ENCODE data around the gene ETS1.

The ETS1 gene

DNA sequence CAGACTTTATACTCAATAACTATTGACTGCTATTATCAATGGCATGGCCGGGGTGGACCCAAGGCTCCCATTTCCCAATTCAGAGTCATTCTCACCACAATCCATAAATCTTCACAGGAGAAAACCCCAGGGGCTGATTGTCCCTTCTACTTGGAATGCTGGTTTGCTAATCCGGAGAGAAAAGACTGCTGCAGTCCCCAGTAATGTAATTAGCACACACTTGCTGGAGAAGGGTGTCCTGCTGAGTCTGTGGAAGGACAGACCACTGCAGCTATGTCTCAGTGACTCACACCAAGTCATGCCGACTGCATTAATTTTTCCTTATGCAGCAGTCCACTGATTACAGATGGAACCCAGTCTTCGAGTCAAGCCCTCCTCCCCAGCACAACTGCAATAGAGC is 5.9 kb upstream of the ETS1 start:
- peak; percentile 77 for DNase-seq (ENCODE audit: low read depth)

DNA sequence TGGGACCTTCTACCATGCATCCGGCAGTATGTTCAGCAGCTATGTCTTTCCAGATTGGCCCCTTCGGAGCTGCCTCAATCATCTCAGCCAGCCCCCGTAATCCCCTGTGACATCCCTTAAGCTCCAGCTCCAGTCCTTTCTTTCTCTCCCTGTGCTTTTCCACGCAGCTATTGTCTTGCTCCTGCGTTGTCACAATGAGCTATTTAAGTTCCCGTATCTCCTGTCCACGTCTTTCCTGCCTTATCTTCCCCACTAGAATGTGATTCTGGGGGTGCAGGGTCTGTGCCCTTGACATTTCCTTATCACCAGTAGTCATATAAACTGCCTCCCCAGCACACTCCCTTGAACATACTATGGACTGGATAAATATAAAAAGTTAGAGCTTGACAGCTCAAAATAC is 5.1 kb upstream of the ETS1 start:
- no peak for DNase-seq (ENCODE audit: low read depth)

DNA sequence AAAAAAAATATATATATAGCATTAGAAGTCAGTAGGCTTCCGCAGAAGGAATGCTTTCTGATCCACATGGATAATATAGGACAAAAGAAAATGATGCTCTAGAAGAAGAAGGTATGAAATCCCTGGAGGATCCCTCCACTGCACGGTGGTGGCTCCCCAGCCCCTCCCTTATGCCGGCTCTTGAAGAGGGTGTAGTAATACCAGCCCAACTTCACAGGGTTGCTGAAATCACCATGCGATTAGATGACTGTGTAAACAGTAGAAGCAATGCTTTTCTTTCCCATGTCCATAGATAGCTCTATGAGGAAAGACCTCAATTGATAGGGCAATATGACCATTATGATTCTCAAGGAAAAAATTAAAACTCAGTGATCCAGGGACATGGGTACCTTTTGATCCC is 3.2 kb upstream of the ETS1 start:
- DNase-seq (ENCODE audit: low read depth) = no peak

DNA sequence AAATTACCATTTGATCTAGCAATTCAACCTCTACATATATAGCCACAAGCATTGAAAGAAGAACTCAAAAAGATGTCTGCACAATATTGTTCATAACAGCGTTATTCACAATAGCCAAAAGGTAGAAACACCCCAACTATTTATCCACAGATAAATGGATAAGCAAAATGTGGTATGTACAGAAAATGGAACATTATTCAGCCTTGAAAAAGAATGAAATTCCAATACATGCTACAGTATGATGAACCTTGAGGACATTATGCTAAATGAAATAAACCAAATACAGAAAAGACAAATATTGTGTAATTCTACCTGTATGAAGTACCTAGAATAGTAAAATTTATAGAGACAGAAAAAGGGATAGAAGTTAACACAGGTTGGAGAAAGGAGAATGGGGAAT is 2.6 kb upstream of the ETS1 start:
- no peak for DNase-seq (ENCODE audit: low read depth)

DNA sequence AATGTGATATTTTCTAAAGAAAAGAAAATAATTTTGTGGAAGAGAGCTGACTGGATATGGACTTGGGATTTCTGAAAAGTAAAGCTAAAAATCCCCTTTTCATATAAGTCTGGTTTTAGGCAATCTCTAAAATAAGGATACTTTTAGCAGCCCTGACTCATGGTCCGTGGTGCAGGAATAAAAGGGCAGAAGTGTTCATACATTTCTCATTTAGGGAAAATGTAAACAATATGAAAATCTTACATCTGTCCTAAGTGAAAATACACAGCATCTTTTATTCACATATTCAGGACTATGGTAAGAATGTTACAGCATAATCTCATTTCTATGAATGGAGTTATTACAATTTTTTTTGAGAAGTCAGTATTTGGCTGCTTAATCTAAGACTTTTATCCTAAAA is 735 bp upstream of the ETS1 start:
- DNase-seq (ENCODE audit: low read depth) = no peak

DNA sequence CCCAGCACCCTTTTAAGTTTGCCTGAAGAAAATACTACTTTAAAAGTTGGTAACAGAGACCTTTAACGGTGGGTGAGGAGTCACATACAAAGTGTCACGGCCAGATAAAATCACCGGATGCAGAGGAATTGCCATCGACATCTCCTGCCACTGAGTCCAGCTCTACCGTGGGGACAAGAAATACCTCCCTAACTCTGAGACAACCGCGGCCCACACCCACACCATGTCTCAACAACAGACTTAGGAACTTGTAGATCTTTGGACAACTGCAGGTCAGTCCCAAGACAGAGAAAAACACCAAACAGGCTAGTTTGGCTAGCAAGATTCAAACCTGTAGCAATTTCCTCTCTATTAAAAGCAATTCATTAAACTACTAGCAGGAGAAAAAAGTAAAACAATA is 669 bp downstream of the ETS1 start:
- DNase-seq (ENCODE audit: low read depth) = no peak

DNA sequence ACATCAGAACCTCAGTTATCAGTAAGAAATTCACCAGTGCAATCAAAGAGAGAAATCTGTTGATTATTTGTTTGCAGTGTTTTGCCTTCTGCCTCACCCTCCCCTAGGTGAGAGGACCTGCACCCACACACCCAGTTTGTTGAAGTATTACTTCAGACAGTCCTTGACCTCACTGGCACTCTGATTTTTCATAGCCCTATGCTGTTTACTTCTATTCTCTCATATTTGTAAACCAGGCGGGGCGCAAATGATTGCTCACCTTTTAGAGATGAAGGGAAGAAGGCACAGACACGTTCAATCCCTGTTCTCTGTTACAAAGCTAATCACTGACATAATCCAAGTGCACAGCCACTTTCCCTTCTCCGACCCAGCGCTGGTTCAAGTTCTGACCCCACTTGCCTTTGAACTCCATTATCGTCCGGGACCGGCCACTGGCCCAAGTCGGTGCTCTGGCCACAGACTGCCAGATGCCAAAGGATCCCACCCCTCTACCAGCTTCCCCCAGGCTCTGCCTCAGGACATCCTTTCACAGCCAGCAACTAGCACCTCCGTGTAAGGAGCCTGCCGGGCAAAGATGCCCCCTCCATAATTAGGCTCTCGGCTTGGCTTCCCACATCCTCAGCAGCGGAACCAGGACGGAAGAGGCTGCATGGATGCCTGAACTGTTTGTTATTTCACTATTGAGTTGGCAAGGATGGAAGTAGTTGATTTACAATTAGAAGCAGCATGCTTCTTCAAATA is 1.7 kb downstream of the ETS1 start:
- no peak for DNase-seq (ENCODE audit: low read depth)

DNA sequence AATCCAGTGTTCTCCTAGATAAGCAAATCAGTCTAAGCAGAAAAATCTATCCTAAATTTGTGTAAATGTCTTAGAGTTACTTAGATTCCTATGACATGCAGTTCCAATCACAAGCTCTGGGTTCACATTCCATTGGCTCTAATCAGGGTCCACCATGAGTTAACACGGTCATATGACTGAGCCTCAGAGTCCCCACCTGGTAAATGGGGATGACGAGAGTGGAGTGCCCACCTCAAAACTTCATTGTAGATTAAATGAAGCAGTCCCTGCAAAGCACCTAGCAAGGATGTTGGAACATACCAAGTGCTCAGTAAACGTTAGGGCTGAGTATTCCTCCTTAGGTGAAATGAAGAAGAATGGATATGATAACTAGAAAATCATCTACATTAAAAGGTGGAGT is 3.1 kb downstream of the ETS1 start:
- peak; percentile 21 for DNase-seq (ENCODE audit: low read depth)

DNA sequence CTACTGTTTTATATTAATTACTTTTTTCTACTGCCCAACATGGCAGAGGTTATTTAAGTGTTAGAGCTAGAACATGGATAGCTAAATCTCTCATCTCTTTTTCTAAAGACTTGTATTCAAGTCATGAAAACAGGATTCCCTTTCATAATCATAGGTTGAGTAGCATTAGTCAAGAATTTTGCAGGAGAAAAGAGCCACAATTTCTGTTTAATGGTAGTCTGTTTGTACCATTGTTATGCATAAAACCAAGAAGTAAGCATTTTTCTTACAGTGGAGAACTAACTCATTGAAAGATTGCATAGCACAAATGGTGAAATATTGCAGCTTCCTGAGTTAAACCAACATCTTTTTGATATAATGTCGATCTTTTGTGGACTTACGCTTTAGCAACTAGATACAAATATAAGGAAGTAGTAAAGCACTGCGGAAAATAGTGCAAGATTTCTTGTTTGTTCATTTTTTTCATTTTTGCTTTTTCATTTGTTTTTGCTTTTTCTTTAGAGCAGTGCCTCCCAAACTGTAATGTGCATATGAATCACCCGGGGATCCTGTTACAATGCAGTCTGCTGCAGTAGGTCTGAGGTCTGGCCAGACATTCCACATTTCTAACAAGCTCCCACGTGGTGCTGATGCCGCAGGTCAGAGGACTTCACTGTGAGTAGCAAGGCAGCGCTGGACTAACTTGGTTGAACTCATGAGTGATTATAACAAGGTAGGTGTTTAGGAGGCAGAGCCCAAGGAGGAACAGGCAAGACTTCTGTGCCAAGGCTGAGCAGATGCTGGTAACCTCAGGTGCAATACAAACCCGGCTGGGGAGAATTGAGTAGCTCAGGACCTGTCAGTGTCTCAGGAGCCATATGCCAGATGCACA is 4.6 kb downstream of the ETS1 start:
- DNase-seq (ENCODE audit: low read depth) = peak; percentile 93

DNA sequence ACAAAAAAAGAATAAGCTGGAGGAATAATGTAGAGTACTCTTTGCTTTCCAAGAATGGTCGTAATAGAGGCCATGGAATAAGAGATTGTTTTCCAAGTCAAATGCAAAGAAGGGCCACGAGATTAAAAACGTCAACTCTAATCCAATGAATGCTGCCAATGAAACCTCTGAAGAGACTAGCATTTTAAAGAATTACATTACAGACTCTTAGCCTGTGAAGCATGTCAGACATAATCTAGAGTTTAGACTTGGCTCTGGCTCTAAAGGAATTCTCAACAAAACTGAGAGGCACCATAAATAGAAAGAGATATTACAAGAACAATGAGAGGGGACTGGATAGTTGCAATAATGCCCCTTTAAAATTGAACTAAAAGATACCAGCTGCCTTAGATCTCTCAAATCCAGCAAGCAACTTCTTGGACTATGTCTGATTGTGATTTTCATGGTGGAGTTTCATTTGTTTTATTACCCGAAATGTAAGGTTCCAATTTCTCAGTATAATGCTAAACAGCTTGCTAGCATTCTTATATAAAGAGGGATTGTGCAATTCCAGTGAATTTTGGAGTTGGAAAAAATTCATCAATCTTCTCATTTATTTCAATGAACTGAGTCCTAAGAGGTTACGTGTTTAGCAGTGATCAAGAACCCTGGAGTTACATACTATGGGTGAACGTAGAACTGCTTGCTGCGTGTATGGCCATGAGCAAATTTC is 5.6 kb downstream of the ETS1 start:
- DNase-seq (ENCODE audit: low read depth) = no peak

DNA sequence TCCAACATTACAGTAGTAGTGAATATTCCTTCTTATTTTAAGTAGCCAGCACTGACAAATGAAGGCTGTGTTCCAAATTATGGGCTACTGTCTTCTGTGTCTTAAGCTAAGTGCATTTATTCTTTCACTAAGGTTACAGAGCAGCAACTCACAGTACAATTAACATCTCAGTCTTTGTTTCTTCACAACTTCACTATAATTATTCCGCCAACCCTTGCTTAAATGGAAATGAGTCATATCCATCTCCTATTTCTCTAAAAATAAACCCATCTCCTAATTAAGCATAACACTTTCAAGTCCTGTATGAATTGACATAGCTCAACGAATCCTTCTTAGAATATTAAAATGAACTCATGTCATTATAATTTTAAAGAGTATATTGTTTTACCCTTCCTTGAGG is 6.7 kb downstream of the ETS1 start:
- DNase-seq (ENCODE audit: low read depth) = no peak

DNA sequence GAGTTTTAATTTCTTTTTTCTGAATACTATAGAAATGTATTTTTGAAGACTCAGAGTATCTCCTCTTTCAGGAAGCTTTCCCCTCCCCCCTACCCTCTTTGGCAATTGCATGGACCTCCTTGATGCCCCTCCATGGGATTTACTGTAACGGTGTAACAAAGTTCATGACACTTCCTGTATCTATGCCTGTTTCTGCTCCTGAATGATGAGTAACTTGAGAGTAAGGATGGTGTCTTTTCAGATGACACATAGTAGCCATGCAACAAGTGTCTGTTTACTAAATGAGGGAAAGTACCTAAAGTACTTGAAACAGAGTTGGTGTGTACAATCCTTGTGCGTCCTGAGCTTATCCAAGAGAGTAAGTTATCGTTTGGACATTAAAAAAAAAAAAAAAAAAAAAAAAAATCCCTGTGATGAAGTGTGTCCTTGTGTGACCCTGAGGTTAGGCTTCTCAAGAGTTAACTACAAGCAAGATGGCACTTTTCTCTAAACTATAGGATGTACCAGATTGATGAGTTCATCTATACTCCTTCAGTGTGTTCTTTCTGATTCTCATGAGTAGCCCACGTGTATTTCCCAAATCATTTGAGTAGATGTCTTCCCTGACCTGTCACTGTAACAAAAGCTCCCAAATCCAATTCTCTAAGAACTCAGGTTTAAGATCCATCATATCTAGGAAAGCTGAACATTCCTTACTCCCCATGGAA is 7.4 kb downstream of the ETS1 start:
- DNase-seq (ENCODE audit: low read depth) = peak; percentile 81

DNA sequence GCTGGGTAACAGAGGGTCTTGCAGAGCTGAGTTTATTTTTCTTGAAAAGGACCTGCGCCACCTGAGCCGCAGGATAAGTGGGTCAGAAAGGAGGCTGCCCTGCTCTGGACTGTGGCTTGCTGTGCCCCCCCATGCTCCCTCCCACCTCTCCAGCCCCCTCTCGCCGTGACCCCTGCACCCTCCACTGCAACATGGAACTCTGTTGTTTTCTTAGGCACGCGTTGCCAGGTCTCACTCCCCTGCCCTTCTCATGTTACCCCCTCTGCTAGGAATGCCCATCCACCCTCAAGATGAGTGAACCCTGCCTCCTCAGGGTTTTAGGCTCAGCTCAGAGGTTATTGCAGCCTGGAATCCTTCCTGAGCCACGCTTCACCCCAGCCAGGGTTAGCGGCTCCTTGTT is 10.8 kb downstream of the ETS1 start:
- DNase-seq (ENCODE audit: low read depth) = no peak

DNA sequence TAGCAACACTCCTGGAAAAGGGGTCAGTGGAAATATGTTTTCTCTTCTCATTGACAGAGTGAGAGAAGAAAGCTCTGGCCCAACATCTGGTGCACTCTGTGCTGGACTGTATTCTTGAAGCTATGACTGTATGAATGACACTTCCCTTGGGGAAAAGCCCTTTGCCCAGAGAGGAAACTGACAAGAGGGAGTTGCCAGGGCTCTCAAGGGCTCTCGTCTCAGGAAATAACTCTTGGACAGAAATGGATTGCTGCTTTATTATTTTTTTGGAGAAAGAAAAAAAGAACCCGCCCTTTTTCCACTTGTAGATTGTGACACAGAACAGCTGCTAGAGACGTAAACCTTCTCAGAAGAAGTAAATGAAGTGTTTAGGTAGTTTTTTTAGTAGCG is 11.4 kb downstream of the ETS1 start:
- DNase-seq (ENCODE audit: low read depth) = peak; percentile 58

DNA sequence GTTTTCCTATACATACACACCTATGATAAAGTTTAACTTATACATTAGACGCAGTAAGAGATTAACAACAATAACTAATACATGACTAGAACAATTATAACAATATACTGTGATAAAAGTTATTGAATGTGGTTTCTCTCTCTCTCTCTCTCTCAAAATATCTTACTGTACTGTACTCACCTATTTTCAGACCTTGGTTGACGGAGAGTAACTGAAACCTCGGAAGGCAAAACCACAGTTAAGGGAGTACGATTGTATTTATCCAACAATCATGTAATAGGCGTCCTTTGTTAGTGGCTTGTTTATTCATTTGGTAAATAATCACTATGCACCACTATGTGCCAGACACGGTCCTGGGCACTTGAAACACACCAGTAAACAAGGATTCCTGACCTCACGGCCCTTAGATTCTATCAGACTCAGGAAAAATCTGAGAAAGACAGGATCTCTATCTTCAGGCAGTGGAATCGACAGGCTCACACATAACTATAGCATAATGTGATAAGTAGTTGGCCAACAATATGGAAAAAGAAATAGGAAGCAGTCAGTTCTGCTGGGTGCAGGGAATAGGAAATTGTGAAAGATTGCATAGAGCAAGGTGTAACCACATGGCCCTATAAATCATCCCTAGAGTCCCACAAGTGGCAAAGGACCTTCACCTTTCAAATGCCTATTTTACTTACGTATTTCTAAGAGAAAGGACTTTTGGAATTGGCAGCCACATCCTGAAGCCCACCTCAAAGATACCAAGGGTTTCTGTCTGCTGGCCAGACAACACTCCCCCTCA is 12.0 kb downstream of the ETS1 start:
- DNase-seq (ENCODE audit: low read depth) = no peak

DNA sequence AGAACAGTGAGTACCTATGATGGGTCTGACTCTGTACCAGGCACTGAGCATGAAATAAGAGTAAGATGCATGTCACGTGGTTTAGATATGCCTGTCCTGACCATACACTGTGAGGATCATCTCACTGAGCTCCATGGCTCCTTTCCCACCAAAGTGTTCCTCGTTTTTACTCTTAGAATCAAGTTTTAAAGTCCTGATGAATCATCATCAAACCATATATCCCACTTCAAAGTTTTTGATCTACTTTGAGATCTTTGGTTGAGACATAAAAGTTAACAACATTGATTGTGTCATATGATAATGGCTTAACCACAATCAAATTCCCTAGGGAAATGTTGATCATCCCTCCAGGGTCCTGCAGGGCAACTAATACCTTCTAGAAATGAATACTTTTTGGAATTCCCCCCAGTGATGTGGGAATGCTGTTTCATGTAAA is 12.8 kb downstream of the ETS1 start:
- peak; percentile 85 for DNase-seq (ENCODE audit: low read depth)

DNA sequence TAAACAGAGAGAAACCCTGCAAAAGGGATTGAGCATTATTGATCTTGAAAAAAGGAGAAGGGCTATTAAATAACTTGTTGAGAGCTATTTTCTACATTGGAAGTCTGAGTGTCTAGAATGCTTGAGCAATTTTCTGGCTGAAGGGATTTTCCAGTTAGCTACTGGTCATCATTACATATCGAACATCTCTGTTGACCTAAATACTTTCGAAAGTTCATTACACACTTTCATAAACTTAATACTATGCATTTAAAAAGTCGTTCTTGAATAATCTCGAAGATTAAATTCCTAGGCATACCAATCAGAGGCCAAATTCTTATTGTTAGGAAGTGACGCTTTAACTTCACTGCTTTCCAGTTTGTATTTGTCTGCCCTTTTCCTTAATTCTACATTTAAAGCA is 13.7 kb downstream of the ETS1 start:
- DNase-seq (ENCODE audit: low read depth) = peak; percentile 31

DNA sequence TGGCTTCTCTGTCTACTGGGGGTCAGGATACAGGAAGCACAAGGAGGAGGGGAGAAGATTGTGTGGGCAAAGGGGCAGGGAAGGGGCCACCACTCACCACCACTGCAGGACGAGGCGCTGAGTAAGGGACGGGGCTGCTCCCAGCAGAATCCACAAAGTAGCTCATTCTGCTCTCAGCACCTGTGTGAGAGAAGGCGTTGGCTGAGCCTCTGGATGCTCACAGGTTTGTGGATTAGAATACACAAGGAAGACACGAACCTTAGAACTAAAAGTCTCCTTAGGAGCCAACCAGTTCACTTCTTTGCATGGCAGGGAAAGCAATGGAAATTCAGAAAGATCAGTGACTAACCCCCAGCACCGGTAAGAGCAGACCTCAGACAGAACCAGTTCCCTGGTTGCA is 14.4 kb downstream of the ETS1 start:
- no peak for DNase-seq (ENCODE audit: low read depth)

DNA sequence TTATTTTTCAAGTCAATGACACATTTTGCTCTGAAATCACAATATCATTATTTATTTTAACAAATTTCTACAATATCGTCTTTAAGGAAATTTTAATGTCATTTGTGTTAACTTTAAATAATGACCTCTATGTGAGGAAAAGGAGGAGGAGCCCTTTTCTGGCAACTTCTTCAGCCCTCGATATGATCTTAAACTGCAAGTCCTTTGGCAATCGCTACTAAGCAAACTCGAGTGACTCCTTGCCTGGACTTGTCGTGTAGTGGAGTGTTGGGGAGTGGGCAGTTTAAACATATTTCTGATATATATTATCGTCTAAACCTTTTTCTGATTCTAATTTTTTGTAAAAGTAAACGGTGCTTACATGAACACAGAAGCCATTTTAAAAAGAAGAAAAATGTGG is 16.7 kb downstream of the ETS1 start:
- DNase-seq (ENCODE audit: low read depth) = no peak

DNA sequence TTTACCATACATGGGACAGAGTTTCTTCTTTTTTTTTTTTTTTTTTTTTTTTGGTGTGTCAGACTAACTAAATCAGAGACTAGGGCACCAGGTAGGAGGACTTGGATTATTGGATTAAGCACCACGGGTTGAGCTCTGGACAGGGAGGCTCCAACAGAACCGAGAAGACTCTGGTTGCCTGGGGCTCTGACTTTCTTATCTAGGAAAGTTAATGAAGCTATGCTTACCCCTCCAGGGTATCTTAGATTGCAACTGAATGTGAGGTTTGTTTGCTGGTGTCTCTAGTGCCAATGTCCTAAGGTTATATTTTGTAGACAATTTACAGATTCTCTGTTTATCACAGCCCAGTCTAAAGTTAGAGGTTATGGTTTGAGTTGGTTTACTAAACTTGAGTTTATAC is 18.1 kb downstream of the ETS1 start:
- no peak for DNase-seq (ENCODE audit: low read depth)

DNA sequence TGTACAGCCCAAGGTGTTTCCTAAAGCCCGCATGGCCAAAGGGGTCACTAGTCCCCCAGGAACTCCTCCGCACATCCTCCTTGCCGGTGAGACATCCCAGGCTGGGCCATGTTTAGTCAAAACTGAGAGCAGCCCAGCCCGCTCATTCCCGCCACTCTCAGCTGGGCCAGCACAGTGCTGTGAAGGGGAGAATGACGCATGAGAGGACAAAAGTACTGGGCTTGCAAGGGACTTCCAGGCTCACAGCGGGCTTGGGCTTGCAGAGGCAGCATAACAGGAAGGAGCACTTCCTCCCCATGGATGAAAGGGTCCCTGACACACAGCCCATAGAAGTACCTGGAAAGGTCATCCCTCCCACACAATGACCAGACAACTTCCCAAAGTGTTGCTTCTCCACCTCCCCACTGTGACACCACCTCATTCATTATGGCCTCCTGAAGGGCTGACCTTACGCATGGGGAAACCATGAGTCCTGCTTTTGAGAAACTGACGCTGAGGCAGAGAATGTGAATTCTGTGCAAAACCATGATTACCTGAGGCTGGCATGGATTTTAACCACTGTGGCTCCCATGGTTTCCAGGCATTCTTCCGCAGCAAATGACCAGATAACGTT is 19.1 kb downstream of the ETS1 start:
- DNase-seq (ENCODE audit: low read depth) = no peak

All from ELR (cell line).